ENCODE data around the gene NLRP3.
"Not testable (repeated sequence)": the region's sequence is repeated elsewhere in the genome, so short reads cannot be mapped to it uniquely, and the experiment has no call there.

Gene NLRP3

DNA sequence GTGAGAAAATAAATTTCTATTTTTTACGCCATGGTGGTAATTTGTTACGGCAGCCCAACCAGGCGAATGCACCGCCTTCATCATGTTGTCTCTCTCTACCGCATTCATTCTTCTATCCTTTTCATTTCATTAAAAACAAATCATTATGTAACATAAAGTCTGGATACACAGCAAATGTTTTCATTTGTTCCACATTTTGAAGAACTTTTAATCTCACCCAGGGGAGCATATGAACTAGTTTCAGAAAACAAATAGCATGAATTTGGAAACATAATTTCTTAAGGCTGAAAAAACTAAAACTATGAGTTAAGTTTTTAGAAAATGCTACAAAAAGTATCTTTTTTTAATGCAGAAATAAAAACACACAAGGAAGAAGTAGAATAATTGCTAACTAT lies 53.2 kb downstream of the NLRP3 start:
- DNase-seq (ENCODE audit: low read depth), result no peak

DNA sequence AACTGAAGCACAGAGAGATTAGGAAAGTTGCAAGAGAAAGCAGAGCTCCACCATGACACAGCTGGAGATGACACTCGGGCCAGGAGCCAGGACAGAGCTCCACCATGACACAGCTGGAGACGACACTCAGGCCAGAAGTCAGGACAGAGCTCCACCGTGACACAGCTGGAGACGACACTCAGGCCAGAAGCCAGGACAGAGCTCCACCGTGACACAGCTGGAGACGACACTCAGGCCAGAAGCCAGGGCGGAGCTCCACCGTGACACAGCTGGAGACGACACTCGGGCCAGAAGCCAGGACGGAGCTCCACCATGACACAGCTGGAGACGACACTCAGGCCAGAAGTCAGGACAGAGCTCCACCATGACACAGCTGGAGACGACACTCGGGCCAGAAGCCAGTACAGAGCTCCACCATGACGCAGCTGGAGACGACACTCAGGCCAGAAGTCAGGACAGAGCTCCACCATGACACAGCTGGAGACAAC lies 55.0 kb downstream of the NLRP3 start:
- DNase-seq (ENCODE audit: low read depth), result not testable (repeated sequence)

DNA sequence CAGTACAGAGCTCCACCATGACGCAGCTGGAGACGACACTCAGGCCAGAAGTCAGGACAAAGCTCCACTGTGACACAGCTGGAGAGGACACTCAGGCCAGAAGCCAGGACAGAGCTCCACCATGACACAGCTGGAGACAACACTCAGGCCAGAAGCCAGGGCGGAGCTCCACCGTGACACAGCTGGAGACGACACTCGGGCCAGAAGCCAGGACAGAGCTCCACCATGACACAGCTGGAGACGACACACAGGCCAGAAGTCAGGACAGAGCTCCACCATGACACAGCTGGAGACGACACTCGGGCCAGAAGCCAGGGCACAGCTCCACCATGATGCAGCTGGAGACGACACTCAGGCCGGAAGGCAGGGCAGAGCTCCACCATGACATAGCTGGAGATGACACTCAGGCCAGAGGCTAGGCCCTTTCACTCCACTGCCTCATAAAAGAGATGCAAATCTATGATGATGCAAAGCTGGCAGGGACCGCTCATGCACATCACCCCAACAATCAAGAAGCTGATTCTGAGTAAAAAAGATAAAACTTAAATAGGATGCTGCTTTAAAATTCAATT lies 55.6 kb downstream of the NLRP3 start:
- DNase-seq (ENCODE audit: low read depth), result no peak

DNA sequence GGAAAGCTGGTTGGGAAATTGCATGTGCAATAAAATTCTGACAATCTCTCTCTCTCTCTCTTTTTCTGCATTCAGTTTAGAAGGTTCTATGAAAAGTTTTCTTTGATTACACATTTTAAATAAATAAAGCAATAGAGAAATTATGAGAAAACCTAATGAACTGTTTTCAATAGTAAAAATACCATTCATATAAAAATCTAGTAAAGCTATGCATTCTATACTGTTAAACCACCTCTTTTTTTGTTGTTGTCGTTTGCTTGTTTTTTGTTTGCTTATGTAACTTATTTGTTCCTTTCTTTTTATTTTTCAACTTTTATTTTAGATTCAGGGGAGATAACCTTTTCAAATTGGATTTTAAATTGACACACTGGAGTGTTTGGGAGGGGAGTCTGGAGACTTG lies 56.1 kb downstream of the NLRP3 start:
- DNase-seq (ENCODE audit: low read depth), result no peak

DNA sequence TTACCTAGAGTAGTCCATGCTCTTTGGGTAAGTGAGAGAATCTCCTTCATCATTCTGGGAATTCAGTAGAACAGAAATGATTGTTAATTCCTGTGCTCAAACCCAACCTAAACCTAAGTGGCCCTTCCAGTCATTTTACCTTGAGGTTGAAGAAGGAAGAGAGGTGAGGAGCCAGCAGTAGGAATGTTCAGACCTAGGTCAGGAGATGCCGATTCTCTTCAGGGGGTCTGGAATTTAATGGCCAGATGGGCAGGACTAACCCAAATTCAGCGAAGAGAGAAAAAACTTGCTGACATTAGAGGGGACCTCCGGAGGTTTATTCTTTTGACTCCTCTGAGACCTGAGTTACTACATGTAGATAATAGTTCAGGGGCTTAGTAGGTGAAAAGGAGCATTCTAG lies 58.4 kb downstream of the NLRP3 start:
- no peak for DNase-seq (ENCODE audit: low read depth)

DNA sequence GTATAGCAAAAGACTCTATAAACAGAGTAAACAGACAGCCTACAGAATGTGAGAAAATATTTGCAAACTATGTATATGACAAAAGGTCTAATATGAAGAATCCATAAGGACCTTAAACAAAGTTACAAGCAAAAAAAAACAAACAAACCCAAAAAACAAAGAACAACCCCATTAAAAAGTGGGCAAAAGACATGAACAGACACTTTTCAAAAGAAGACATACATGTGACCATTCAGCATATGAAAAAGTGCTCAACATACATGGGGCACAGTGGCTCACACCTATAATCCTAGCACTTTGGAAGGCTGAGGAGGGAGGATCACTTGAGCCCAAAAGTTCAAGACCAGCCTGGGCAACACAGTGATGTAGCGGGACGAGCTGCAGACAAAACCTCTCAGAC lies 59.8 kb downstream of the NLRP3 start:
- no peak for DNase-seq (ENCODE audit: low read depth)

DNA sequence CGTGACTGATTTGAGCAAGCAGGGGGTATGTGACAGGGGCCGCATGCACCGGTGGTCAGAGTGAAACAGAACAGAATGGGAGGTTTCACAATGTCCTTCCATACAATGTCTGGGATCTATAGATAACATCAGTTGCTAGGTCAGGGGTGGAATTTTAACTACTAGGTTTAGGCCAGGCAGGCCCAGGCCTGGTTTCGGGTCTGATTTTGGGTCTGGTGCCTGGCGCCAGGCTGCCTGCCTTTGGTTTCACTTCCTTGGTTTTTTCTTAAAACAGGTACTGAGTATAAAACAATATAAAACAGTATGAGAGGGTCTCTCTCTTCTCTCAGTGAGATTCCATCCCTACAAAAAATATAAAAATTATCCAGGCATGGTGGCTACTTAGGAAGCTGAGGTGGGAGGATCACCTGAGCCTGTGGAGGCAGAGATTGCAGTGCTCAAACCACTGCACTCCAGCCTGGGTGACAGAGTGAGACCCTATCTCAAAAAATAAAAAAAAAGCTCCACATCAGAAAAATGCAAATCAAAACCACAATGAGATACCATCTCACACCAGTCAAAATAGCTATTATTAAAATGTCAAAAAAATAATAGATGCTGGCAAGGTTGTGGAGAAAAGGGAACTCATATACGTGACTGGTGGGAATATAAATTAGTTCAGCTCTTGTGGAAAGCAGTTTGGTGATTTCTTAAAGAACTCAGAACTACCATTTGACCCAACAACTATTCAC lies 60.5 kb downstream of the NLRP3 start:
- not testable (repeated sequence) for DNase-seq (ENCODE audit: low read depth)

DNA sequence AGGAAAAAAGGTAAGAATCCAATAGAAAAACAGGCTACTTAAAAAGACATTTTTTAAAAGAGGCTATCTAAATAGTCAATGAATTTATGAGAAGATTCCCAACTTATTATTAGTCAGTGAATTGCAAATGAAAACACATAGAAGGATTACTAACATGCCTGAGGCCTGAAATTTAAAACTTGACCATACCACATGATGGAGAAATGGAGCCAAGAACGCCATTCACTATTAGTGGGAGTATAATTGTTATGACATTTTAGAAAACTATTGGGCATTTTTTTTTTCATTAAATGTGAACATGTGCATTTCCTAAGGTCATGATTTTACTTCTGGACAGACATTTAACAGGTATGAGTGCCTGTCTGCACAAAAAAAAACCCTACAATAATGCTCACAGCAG lies 66.8 kb downstream of the NLRP3 start:
- DNase-seq (ENCODE audit: low read depth), result no peak

DNA sequence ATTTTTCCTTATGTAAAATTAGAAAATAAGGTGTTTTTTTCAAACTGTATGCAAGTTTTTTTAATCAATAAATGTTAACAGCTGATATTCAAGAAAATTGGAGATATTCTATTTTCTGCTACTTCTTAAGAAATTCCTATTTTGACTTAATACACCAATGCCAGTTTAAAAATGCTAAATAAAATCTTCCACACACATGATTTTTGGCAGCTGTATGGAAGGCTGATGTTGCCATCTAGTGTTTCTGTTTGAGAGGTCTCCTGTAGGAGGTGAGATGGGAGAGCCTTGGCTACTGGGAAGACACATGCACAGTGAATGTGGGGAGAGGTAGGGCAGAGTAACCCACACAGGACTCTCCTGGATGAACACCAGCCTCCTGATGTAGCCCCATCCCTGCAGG lies 71.1 kb downstream of the NLRP3 start:
- no peak for DNase-seq (ENCODE audit: low read depth)

DNA sequence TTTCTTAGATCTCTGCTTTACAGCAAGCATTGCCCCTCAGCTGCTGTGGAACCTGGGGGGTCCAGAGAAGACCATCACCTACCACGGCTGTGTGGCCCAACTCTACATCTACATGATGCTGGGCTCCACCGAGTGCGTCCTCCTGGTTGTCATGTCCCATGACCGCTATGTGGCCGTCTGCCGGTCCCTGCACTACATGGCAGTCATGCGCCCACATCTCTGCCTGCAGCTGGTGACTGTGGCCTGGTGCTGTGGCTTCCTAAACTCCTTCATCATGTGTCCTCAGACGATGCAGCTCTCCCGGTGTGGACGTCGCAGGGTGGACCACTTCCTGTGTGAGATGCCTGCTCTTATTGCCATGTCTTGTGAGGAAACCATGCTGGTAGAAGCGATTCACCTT lies 75.4 kb downstream of the NLRP3 start:
- no peak for DNase-seq (ENCODE audit: low read depth)

DNA sequence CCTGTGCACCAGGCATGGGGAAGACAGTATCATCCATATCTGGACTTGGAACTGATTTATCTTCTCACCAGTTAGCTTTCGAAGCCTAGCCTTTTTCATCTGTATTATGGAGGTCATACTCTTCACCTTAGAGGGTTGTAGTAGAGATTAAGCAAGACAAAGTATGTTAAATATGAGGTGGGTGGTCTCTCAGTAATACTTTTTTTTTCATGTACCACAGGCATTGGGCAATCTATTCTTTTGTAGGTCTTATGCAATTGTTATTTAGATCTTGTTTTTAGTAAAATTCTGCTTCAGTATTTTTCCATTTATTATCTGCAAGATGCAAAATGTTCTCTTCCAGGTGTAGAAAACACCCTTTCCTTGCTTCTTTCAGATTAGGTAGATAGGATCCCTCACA lies 77.1 kb downstream of the NLRP3 start:
- DNase-seq (ENCODE audit: low read depth), result no peak

DNA sequence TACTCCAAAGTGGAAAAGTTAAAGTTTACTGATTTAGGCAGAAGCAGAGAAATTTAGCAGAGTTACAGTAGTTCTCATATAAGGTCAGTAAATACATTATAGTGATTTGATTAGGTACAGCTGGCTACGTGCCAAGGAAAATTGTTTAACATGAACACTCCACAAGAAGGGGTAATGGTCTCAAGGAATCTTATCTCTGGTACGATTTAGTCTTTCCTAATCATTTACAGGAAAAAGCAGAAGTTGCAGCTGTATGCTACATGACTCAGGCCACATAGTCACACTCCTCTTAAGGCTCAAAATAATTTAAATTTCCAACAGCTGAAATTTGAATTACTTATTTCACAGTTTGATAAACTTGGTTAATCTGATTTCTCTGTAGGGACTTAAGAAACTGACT lies 78.8 kb downstream of the NLRP3 start:
- no peak for DNase-seq (ENCODE audit: low read depth)

DNA sequence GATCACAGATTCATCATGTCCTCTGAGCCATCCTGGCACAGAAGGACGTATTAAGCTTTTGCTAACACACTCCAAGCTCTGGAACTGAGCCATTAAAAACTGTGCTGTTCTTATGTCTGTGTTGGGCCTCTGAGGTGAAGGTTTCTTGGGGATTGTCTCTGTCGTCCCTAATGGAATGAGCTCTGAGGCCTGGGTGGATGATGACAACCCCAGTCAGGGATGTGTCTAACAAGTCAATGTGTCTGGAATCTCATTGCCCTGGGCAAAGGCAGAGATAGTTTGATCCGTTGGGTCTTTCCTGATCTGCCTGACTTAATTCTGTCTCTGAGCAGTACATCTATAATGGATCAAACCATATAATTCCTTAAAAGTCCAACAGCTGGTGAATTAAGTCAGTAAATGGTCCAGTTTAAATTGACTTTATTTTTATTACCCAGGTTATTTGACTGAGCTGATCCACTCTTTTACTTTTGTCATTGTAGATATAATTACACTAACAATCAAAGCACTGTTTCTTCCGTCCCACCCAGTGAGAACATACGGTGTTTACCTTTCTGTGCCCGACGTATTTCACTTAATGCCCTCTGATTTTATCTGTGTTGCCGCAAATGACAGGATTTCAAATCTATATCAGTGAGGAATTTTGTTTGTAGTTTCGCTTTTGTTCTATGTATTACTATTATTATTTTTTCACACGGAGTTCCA lies 80.8 kb downstream of the NLRP3 start:
- DNase-seq (ENCODE audit: low read depth), result no peak
